LoVo (cell line): ENCODE data around the gene CLINT1.

ENCODE experiments used
- DNase-seq: peaks from one replicate; pipeline ENCODE4 v3.0.0-alpha.2; 2016; ENCODE audit warnings: low spot score

The CLINT1 gene

GRCh38 chr5:157758706-157759105 lies 100.2 kb downstream of the CLINT1 start:
- no peak for DNase-seq

- no peak for DNase-seq
These were observed 102.8 kb downstream of the CLINT1 start for GRCh38 chr5:157756122-157756521.

- no peak for DNase-seq
These were observed 108.6 kb downstream of the CLINT1 start for GRCh38 chr5:157750320-157750719.

DNA sequence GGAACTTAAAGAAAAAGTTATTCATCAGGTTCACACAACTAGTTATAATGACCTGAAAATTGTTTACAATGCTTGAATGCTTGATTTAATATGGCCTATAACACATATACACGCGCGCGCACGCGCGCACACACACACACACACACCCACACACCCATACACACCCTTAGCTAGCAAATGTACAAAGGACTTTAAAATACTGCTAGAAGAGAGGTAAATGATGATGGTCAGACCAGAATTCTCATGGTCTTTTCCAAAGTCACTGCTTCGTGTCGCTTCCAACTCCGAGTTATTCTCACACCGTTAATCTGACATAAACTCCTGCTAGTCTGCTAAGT lies 109.5 kb downstream of the CLINT1 start:
- DNase-seq: no peak

DNA sequence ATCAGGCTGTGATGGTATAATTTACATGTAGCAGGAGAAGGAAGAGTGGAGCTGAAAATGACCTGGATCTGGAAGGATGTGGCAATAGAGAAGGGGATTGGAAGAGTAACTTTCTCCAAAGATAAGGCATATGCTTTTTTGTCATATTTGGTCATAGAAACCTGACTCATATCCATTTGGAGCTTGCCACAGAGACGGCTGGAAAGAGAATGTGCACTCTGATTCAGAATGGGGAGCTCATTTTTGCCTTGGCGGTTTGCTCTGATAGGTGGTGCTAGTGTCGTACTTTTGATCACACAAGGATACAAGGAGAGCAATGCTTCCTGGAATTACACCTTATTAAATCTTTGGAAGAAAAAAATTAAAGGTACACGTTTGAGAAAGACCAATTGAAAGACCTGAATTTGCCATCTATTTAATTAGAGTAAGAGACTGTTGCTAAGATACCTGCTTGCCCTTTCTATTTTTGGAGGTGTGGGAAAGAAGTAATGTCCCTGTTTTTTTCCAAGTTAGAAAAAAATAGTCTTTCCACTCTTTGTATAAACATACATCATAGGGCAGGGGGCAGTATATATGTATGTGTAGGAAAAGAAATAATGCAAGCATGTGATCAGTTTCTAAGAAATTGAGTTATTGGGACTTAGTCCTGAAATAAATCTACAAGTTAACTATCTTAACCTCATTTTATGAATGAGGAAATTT lies 110.0 kb downstream of the CLINT1 start:
- no peak for DNase-seq

GRCh38 chr5:157747766-157748700 lies 110.9 kb downstream of the CLINT1 start:
- no peak for DNase-seq

DNA sequence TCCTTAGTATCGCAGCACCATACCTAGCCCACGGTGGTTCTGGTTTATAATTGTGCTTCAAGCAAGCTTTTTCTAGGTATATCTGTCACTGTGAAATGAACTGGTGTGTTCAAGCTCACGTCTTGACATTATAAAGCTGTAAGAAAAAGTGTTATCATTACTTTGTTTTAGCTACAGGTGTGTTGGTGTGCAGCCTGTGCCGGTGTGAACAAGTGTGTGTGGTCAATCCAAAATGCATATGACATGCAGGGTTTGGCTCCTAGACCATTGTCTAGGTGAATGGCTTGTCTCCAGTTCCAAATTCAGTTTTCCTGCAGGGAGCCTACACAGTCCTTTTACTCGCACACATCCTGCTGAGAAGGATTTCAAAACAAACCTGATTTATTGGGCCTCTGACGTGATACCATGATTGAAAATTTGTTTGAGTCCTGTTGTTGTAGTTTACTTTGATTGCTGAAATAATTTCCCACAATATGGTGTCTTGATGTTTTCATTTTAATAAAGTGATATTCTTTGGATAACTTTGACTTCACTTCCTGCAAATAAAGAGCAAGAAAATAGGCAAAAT lies 111.7 kb downstream of the CLINT1 start:
- DNase-seq: no peak

GRCh38 chr5:157745041-157745456 lies 113.9 kb downstream of the CLINT1 start:
- DNase-seq: no peak

DNA sequence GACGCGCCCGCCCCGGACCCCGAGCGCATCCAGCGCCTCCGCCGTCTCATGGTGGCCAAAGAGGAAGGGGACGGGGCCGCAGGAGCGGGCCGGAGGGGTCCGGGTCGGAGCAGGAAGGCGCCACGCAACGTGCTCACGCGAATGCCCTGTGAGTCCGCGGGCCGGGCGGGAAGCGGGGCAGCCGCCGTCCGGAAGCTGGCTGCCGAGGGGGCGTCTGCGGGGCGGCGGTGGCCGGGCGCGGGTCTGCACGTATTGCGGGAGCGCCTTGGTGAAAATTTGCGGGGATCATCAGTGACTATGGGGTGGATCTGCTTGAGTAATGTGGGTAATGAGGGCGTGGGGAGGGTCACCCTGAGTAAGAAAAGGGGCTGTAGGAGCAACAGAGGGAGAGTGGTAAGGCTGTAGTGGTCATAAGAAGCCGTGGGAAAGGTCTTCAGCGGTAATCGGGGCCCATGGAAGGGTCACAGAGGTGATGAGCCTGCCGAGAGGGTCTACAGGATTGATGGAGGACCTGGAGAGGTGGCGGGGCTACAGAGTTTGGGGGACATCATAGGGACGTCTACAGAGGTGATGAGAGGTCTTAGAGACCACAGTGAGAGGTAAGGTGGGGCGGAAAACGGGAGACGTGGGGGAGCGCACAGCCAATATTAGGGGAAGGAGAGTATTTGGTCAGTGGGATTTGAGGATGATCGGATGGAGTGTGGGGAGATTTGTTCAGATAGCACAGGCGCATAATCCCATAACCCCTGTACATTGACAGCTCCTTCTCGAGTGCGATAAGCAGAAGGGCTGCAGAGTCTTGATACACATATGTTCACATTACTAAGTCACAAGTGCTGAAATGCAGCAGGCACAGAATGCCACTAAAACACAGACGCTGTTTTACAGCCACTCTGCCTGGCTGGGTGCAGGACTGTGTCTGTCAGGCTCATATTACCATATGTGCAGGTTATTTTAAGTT lies 114.6 kb downstream of the CLINT1 start:
- DNase-seq: no peak

- peak; percentile 92 for DNase-seq
These were observed 115.5 kb downstream of the CLINT1 start, which contains the start of gene LSM11 for GRCh38 chr5:157743163-157744050. TSS of gene LSM11 (plus strand) at chr5:157743712. CDS start at chr5:157743751, 39 bp downstream.

- DNase-seq: no peak
These were observed 117.8 kb downstream of the CLINT1 start for GRCh38 chr5:157741131-157741530.

DNA sequence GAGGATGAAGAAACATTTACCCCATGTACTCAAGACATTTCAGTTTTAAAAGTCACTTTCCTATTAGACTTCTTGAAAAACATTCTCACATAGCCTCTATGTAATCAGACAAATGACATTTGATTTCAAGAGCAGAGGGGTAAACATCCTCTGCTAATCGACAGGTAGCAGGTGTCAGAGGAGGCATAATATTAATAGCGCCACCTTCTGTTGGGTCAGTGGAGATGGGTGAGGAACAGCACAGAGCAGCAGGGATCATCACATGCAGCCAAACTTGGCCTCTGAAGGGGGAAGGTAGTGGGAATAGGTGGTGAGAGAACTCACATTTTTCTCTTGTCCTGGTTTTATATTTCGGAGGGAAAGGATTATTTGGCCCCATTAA lies 118.7 kb downstream of the CLINT1 start:
- DNase-seq: no peak

GRCh38 chr5:157739388-157740228 lies 119.3 kb downstream of the CLINT1 start:
- DNase-seq: no peak

DNA sequence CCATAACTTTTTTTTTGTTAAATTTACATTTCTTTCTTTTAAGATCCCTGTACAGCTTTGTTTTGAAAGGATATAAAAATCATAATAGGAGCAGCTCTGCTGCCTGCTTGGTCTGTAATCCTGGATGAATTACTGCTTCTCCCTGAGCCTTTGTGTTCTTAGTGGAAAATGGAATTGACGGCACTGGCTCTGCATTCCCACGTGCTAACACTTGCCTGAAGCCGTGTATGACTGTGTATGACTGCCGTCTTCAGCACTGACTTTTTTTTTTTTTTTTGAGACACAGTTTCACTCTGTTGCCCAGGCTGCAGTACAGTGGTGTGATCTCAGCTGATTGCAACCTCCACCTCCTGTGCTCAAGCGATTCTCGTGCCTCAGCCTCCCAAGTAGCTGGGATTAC lies 123.0 kb downstream of the CLINT1 start:
- DNase-seq: no peak
